ENCODE measurements around the gene GSTT2B.
A peak's percentile ranks its signal among the peaks of the same experiment; 100 is the strongest.
"Not testable (repeated sequence)": the region's sequence is repeated elsewhere in the genome, so short reads cannot be mapped to it uniquely, and the experiment has no call there.

Gene GSTT2B

DNA sequence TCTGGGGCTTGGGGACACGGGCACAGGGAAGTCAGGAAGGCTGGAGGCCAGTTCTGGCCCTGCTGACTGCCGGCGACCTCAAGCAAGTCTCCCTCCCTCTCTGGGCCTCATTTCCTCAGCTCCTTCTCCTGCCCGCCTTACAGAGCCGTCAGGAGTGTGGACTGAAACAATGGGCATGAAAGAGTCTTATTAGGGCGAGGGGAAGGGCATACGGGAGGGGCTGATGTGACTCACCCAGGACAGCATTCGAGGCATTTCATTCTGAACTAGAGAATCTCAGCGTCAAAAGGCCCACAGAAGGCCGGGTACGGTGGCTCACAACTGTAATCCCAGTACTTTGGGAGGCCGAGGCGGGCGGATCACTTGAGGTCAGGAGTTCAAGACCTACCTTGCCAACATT lies 20.8 kb downstream of the GSTT2B start:
- not testable (repeated sequence) for DNase-seq (ENCODE audit: low read depth)

DNA sequence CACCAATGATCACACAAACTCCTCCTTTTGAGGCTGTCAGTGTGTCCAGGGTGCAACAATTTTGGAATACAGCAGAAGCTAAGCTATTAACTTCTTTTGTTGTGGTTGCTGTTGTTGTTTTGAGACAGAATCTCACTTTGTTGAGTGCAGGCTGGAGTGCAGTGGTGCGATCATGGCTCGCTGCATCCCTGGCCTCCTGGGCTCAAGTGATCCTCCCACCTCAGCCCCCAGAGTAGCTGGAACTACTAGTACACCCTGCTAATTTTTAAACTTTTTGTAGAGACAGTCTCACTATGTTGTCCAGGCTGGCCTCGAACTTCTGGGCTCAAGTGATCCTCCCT lies 22.0 kb downstream of the GSTT2B start:
- DNase-seq (ENCODE audit: low read depth) = no peak

DNA sequence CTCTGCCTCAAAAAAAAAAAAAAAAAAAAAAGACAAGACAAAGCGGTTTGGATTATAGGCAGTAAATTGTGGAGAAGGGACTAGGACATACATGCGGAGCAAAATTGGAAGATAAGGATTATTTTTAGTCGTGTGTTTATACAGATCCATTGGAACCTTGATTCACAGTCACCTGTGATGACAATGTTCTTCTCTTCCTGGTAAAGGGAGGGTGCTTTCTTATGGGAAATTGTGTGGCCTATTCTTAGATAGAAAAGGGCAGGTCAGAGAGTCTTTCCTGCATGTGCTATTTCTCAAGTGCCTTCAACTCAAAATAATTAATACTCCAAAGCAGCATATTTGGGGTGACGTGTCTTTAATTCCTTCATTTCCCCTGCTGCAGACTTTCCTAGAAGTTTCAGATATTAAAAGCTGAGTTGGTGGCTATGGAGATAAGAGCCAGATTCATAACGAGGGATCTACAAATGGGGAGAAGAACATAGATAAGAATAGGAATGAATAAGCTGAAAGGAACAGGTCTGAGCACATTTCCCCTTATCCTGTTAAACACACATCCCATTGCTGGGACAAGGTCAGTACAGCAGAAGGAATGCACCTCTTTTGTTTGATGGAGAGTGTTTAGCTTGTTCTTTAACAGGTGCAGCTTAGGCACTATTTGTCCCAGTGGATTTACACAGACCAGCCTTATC lies 22.5 kb downstream of the GSTT2B start:
- no peak for DNase-seq (ENCODE audit: low read depth)

DNA sequence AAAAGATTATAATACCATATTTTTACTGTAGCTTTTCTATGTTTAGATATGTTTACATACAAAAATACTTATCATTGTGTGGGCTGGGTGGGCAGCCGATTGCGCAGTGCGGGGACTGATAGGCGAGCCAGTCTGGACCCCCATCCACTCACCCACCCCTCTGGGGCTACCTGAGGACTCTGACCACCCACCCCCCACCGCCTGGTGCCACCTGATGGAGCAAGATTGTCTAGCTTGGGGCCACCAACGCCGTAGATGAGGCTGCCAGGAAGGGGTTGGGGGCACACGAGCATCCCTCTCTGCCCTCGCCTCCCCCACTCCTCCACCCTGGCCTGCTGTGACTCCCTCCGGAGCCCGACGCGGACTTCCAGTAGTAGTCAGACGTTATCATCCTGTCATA lies 34.4 kb downstream of the GSTT2B start:
- no peak for DNase-seq (ENCODE audit: low read depth)

DNA sequence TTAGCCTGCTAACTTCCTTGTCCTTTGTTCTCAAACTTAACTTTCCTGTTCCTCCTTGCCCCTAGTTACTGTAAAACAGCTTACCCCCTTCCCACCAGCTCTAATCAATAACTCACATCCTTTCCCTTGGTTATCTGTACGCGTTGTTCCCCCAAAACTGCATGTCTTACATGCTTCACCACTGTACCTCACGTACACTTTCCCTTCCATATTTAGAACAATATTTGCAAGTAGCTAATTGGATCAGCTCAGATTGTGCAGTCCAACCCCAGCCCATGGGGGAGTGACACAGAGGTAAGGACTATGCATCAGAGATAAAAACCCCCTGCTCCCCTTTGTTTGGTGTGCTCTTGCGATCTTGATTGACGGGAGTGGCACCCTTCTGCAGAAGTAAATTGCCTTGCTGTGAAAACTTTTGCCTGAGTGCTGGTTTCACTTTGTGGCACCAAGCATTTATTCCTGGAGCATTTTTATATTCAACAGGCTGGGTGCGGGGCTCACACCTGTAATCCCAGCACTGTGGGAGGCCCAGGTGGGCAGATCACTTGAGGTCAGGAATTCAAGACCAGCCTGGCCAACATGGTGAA lies 35.9 kb downstream of the GSTT2B start:
- DNase-seq (ENCODE audit: low read depth) = no peak

DNA sequence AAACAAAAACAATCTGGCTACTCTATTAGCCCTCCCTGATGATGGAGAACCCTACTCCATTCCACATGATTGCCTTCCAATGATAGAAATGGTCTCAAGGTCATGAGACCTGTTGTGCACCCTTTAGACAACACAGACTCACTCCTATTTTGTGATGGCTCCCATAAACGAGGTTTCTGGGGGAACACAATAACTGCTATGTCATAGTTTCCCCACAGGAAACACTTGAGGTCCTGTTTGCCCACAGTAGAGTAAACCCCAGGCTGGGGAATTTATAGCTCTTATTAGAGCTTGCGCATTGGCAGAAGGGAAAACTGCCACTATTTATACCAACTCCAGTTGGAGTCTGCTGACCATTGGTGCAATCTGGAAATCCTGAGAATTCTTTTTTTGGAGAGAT lies 38.1 kb downstream of the GSTT2B start:
- DNase-seq (ENCODE audit: low read depth) = no peak

DNA sequence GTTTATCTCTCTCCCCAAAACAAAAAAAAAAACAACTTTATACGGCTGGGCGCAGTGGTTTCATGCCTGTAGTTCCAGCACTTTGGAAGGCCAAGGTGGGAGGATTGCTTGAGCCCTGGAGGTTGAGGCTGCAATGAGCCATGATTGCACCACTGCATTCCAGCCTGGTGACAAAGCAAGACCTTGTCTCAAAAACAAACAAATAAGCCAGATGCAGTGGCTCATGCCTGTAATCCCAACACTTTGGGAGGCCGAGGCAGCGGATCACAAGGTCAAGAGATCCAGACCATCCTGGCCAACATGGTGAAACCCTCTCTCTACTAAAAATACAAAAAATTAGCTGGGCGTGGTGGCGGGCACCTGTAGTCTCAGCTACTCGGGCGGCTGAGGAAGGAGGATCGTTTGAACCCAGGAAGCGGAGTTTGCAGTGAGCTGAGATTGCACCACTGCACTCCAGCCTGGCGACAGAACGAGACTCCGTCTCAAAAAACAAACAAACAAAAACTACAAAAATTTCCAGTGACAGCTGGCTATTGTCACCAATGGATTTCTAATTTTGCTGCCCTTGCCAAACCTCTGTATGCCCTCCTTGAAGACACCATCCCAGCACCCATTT lies 39.3 kb downstream of the GSTT2B start:
- DNase-seq (ENCODE audit: low read depth) = not testable (repeated sequence)

DNA sequence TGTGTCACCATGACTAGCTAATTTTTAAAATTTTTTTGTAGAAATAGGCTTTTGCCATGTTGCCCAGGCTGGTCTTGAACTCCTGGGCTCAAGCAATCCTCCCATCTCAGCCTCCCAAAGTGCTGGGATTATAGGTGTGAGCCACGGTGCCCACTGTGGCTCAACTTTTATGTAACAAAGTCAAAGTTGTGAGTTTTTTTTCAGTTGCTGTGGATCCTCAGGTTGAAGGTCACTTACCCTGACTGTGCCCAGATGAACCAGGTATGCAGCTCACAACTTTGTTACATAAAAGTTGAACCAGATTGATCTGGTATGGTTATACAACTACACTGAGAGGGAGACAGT lies 40.8 kb downstream of the GSTT2B start:
- DNase-seq (ENCODE audit: low read depth) = not testable (repeated sequence)

DNA sequence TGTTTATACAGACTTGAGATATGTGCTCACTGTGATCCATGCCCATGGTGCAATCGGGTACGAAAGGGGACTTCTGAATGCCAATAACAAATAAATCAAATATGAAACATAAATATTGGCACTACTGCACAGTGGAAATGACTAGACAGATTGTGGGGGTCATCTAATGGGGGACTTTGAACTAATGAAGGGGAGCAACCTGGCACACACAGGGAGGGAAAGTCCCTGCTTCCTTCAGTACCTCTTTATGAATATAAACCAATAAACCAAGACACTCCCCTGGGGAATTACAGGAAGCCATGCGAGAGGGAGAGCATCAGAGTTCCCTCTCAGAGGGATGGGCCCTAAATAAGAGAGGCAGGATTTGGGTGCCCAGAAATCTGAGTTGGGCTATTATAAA lies 45.7 kb downstream of the GSTT2B start:
- no peak for DNase-seq (ENCODE audit: low read depth)

DNA sequence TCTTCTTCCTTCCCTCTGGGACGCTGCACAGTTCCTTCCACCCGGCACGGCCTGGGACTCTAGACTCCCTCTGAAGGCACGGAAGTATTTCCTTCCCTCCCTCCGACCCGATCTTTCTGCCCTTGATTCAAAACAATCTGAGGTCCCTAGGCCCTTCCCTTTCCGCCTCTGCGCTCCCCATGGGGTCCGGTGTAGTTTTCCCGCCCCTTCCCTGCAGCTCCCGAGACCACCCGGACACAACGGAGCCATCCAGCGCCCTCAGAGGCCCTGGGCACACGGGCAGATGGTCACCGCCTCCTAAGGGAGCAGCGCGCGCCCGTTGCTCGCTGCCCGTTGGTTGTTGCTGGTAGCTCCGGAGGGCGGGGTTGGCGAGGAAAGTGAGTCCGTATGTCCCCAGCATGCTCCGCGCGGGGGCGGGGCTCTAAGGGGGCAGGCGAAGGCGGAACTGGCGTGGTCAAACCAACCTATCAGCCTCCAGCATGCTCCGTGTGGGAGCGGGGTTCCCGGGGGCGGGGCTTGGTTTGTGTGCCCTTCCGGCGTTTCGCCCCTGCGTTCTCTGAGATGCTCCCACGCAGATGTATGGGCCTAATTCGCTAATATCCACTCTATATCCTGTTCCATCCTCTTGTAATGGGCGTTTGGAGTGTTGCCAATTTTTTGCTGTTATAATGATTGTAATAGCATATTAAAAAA lies 47.2 kb downstream of the GSTT2B start:
- peak; percentile 99 for DNase-seq (ENCODE audit: low read depth)

DNA sequence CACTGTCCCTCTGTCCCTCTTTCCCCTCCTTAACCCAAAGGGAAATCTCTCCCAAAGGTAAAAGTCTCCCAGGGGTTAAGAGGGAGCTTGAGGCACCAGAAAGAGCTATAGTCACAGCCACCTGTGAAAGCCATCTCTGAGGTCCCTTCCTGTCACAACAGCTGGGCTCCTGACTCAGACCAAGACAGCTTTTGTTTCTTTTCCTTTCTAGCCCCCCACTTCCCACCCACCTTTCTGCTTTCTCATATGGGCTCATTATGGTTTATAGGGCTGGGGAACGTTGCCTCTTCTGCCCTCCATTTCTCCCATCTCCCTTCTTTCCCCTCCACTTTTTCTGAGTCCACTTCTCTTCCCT lies 47.7 kb downstream of the GSTT2B start:
- no peak for DNase-seq (ENCODE audit: low read depth)

DNA sequence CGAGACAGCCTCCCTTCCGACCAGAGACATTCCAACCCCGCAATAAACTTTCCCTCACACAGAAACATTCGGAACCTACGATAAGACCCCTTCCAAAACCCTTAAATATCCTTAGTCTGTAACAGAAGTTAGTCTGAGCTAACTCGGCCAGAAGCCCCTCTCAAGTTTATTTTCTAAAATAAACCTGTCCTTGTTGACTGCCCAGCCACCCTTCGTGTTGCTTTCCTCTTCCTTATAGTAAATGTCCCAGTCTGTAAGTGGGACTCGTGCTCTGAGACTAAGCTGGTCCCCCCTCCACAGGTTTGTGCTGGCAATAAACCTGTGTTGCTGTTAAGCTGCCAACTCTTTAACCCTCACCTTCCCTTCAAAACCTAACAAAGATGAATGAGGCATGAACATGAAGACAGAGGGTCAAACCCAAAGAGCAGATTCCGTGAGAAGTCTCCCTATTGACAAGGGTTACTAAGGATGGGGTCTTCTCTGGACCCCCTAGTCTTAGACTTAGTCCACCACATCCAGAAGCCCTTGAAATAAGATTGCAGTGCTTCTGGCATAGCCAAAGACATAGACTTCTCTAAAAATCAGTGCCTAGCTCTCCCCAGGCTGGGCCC lies 48.6 kb downstream of the GSTT2B start:
- DNase-seq (ENCODE audit: low read depth) = no peak

DNA sequence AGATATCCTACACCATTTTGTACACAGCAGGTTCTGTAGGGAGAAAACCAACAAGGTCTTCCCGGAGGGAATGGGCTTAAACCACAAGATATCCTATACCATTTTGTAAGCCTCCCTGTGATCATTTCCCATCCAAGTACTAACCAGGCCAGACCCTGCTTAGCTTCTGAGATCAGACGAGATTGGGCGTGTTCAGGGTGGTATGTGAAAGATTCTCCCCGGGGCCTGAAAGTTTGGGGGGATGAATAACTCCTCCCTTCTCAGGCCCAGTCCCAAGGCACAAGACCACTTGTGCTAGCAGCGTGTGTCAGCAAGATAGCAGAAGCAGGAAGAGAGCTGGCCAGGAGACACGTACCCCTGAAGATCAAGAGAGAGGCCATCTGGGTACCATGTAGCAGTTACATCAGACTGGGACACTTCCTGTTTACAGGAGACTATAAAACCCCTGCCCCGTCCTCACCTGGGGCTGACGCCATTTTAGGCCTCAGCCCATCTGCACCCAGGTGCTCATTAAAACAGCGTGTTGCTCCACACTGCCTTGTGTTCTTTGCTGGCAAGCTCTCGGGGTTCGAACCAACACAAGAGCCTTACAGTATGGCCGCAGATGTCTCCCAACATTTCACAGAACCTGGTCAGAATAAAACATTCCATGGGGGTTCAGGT lies 49.5 kb downstream of the GSTT2B start:
- no peak for DNase-seq (ENCODE audit: low read depth)

DNA sequence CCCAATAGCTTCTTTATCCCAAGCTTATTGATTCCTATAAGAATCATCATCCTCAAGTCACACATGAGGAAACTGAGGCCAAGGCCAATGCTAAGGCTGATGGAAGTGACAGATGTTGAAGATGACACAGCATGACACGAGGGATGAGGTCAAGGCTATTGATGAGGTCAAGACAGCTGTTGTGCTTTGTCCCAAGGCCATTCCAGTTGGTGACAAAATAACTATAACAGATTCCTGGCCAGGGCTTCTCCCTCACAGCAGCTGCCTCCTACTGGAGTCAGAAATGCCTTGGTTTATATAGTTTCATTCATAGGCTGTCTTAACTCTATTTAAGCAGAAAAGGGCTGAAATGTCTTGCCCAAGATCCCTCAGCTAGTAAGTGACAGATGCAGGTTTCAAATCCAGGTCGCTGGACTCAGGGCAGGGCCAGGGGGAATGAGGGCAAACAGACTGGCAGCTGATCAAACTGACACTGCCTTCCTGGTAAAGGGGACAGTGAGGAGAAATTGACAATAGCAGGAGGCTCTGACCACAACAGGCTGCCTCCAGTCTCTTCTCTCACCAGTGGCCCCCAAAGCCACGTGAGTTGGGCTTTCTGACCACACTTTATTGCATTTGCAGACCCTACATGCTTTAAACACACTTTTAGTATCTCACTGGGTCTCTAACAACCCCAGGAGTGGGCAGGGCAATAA lies 50.4 kb downstream of the GSTT2B start:
- DNase-seq (ENCODE audit: low read depth) = no peak

DNA sequence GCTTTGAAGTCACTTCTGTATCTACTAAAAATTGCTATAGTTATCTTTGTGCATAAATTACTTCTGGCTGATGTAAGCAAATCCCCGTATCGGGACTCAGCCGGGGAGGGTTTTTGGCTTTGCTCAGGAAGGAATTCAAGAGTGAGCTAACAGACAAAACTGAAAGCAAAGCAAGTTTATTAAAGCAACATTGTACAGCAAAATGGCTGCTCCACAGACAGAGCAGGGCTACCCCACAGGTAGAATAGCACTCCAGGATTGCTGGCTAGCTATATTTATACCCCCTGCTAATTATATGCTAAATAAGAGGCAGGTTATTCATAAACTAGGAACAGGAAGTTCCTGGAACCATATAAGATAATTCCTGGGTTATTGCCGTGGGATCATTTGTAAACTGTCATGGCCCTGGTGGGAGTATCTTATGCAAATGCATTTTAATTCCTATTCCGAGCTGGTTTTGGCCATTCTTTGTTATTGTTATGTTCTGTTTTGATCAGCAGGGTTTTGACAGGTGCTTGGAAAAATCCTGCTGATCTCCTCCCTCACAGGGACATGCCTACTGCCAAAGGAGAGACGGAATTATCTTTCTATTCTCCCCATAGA lies 51.6 kb downstream of the GSTT2B start:
- DNase-seq (ENCODE audit: low read depth) = no peak

DNA sequence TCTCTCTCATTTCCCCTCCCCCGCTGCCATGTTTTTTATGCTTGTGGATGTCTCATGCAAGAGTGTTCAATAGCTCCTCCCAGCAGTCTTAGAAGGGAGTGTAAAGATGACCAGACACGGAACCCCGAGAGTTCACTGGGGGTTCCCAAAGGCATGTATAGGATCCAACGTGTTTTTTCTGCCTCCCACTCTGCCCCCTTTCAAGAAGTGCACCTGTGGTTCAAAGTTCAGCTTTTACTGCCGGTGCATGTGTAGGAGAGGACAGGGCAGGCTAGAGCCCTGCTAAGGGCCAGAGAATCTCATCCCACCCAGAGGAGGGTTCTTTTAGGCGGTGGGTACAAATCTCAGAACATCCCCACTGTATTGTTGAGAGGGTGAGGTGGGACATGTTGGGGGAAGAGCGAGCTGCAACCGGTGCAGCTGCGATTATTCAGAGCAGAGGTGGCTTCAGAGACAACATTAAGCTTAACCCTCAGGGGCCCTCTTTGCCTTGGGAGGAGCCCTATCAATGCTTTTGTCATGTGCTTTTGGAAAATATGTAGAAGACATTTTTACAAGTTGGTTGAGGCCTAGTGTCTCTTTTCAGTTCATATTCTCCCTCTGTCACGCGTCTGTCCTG lies 52.3 kb downstream of the GSTT2B start:
- no peak for DNase-seq (ENCODE audit: low read depth)

DNA sequence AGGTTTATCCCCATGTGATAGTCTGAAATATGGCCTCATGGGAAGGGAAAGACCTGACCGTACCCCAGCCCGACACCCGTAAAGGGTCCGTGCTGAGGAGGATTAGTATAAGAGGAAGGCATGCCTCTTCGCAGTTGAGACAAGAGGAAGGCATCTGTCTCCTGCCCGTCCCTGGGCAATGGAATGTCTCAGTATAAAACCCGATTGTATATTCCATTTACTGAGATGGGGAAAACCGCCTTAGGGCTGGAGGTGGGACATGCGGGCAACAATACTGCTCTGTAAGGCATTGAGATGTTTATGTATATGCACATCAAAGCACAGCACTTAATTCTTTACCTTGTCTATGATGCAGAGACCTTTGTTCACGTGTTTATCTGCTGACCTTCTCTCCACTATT lies 53.6 kb downstream of the GSTT2B start:
- not testable (repeated sequence) for DNase-seq (ENCODE audit: low read depth)

Data from activated T-cell treated with anti-CD3 and anti-CD28 coated beads for 48 hours (primary cell).